ENCODE measurements around the gene ARRDC1. TPM values are rescaled to one million over a fixed set of nuclear protein-coding genes. Genes with fewer than 3 reads are reported as not detected.

Gene ARRDC1
- total RNA-seq, 6 experiments from 2014 or later, result 15.9 to 18.2 (median 17.1) TPM

DNA sequence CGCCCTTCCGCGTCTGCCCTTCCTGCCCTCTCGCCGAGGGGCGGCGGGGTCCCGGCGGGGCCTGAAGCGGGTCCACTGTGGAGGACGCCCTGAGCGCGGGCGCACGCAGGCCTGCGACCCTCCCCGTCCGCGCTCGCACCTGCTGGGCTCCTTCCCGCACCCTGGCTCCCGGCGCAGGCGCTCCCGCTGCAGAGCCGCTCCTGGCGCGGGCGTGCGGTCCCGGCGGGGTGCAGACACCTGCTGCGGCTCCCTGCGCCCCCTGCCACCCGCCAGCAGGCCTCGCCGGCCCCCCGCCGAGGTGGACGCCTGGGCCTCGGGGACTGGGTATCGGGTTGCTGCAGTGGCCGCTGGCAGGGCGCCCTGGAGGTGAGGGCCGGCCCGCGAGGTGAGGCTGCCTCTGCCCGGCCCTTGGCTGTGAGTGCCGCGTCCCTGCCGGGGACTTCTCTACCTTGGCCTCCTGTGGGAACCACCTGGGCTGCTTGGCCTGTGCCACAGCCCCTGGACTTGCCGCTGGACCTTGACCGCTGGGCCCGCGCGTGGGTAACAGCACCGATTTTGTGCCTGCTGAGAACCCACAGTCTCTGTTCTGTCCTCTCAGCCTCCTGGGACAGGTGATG lies 627 bp downstream of the ARRDC1 start:
- H3K4me3 Mint-ChIP-seq, result peak overlapping the region; percentile 82
- no peak overlapping the region for H3K27ac Mint-ChIP-seq
- TF ChIP-seq, protein P1, sequence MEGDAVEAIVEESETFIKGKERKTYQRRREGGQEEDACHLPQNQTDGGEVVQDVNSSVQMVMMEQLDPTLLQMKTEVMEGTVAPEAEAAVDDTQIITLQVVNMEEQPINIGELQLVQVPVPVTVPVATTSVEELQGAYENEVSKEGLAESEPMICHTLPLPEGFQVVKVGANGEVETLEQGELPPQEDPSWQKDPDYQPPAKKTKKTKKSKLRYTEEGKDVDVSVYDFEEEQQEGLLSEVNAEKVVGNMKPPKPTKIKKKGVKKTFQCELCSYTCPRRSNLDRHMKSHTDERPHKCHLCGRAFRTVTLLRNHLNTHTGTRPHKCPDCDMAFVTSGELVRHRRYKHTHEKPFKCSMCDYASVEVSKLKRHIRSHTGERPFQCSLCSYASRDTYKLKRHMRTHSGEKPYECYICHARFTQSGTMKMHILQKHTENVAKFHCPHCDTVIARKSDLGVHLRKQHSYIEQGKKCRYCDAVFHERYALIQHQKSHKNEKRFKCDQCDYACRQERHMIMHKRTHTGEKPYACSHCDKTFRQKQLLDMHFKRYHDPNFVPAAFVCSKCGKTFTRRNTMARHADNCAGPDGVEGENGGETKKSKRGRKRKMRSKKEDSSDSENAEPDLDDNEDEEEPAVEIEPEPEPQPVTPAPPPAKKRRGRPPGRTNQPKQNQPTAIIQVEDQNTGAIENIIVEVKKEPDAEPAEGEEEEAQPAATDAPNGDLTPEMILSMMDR (IDR thresholded peaks at IDR 0.05), result no peak
- no peaks in the 10 kb centered on the region for H3K36me3 Mint-ChIP-seq (ENCODE audit: low read depth)
- H3K27me3 Mint-ChIP-seq (ENCODE audit: insufficient read depth), result peaks cover 4% of the 10 kb centered on the region; the same call in 1 of the 2 replicates
- DNase-seq, result no peak
- peaks cover 13% of the 10 kb centered on the region for H3K4me1 Mint-ChIP-seq (ENCODE audit: low read depth)
- H3K9me3 Mint-ChIP-seq, result no peaks in the 10 kb centered on the region

DNA sequence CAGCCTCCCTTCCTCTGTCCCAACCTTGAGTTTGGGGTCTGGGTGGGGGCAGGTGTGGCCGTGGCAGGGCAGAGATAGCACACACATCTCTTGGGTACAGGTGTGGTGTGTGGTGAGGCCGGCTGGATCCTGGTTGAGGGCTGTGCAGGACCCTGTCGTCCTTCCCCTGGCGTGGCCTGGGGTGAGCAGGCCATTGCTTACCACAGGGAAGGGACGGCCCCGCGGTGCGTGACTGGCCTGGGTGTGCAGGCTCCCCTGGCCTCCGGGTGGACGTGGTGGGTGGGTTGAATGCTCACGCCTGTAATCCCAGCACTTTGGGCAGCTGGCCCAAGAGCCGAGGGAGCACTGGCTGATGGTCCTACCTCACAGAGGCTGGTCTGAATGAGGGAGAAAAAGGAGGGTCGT lies 1.2 kb downstream of the ARRDC1 start:
- Mint-ChIP-seq H3K9me3 (no peaks in the 10 kb centered on the region), H3K4me3 (peak overlapping the region; percentile 82), H3K36me3 (ENCODE audit: low read depth) (no peaks in the 10 kb centered on the region), H3K27ac (peak overlapping the region; percentile 13), H3K4me1 (ENCODE audit: low read depth) (peaks cover 19% of the 10 kb centered on the region), H3K27me3 (ENCODE audit: insufficient read depth) (peaks cover 4% of the 10 kb centered on the region; the same call in 1 of the 2 replicates)
- TF ChIP-seq, protein P1 (IDR thresholded peaks at IDR 0.05), result no peak
- DNase-seq, result no peak

DNA sequence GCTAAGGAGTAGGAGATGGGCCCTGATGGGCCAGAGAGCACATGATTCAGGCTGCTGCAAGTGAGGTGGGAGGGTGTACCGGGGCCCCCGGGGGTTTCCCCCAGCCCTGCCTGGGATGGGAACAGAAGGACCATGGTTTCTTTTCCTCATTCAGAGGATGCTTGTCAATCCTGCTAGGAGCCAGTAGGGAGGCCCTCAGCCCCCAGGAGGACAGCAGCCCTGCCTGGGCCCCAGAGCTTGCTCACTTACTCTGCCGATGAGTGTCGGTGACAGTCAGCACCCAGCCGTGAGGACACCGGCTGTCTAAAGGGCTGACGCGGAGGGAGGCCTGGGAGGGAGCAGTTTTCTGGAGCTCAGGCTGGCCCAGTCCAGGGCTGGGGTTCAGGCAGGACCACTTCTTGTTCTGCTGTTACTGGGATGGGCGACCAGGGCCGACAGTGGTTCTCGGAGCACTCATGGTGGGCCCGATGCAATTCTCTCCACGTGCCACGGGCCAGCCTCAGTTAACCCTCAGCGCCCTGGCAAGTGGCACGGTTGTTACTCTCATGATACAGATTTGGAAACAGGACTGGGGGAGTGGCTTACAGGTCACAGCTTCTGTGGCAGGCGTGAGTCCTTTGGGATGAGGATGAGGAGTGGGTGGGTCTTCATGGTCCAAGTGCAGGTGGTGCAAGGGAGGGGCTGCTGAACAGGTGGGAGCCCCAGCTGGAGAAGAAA lies 1.8 kb downstream of the ARRDC1 start:
- Mint-ChIP-seq H3K27me3 (ENCODE audit: insufficient read depth) (peaks cover 5% of the 10 kb centered on the region), H3K4me1 (ENCODE audit: low read depth) (peaks cover 25% of the 10 kb centered on the region), H3K27ac (peak overlapping the region; percentile 13), H3K36me3 (ENCODE audit: low read depth) (no peaks in the 10 kb centered on the region), H3K4me3 (peak overlapping the region; percentile 82), H3K9me3 (no peaks in the 10 kb centered on the region)
- DNase-seq, result peak; percentile 38
- TF ChIP-seq, protein P1 (IDR thresholded peaks at IDR 0.05), result no peak

DNA sequence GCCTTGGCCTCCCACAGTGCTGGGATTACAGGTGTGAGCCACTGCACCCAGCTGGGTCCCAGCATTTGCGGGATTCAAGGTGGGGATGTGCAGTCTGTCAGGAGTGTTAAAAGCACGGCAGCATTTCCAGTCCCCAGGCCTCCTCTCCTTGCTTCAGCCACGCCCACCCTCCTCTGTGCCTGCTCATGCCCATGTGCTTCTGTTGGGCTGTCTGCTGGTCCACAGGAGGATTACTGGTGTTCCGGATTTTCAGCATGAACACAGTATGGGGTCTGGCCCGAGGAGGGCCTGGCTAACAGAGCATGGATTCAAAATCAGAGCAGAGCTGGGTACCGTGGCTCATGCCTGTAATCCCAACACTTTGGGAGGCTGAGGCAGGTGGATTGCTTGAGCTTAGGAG lies 5.5 kb downstream of the ARRDC1 start:
- TF ChIP-seq, protein P1 (IDR thresholded peaks at IDR 0.05), result no peak
- Mint-ChIP-seq H3K27ac (peak overlapping the region; percentile 93), H3K9me3 (no peaks in the 10 kb centered on the region), H3K27me3 (ENCODE audit: insufficient read depth) (peaks cover 3% of the 10 kb centered on the region; the same call in 1 of the 2 replicates), H3K4me3 (no peak overlapping the region), H3K4me1 (ENCODE audit: low read depth) (peaks cover 37% of the 10 kb centered on the region), H3K36me3 (ENCODE audit: low read depth) (peaks cover 3% of the 10 kb centered on the region; the same call in 1 of the 2 replicates)
- DNase-seq, result no peak

DNA sequence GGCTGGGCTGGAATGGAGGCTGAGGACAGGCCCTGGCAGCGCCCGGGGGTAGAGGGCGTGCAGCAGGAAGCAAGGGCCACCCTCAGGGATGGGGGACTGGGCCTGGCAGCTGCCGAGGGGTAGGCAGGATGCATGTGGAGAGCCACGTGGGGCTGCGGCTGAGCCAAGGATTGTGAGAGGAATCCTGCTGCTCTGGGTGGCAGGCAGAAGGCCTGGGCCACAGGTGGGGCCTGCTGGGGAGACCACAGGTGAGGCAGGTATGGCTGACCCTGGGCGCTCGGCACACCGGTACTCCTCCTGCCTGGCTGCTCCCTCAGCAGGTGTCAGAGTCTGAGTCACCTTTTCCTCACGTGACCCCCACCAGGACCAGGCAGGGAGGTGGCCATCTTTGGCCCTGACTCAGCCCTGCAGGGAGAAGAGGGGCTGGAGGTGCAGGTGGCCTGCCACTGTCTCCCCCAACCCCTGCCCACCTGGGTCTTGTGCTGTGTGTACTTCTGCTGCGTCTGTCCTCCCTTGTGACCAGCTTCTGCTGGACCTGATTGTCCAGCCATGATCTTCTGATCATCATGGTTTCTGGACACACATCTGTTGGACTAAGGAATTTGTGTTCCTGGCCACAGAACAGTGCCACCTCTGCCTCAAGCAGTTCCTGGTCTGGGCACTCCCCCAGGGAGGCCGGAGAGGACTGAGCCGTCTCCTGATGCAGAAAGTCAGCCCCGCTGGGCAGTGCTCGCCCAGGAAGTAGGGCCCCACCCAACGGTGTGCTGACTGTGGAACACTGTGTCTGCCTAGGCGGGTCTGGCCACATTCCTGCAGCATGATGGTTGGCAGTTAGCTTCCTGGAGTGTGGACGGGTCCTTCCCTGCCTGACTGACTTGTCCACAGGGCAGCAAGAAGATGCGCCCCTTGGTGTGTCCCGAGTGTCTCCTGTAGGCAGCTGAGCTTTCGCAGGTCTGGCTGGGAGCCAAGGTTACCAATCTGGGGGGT lies 6.4 kb downstream of the ARRDC1 start:
- Mint-ChIP-seq H3K9me3 (no peaks in the 10 kb centered on the region), H3K36me3 (ENCODE audit: low read depth) (peaks cover 3% of the 10 kb centered on the region; the same call in 1 of the 2 replicates), H3K27me3 (ENCODE audit: insufficient read depth) (peaks cover 3% of the 10 kb centered on the region; the same call in 1 of the 2 replicates), H3K27ac (peak overlapping the region; percentile 93), H3K4me3 (peak overlapping the region; percentile 60), H3K4me1 (ENCODE audit: low read depth) (peaks cover 34% of the 10 kb centered on the region)
- peak; percentile 81 for DNase-seq
- TF ChIP-seq, protein P1 (IDR thresholded peaks at IDR 0.05), result no peak

Measured in HFFc6 (cell line).